Sigmoid colon (tissue), 7 donors: ENCODE measurements around the gene RASL10A. TPM values are rescaled to one million over a fixed set of nuclear protein-coding genes. Genes with fewer than 3 reads are reported as not detected.
A peak's percentile ranks its signal among the peaks of the same experiment; 100 is the strongest.

Experiments used
- DNase-seq: peaks from one replicate; pipeline ENCODE4 v3.0.0-alpha.2; 2019
- H3K27ac ChIP-seq, 4 donors: fragments of 200-600 bp; sonication (generic); one replicate each; pipeline ENCODE4 v1.5.1; 2016 to 2019; ENCODE audit warnings: mild to moderate bottlenecking in 1 of 4
- H3K27me3 ChIP-seq, 3 donors: fragments of 200-600 bp; sonication (generic); one replicate each; pipeline ENCODE4 v1.5.1; 2019; ENCODE audit warnings: mild to moderate bottlenecking in 1 of 3
- H3K36me3 ChIP-seq, 4 donors: fragments of 200-600 bp; sonication (generic); one replicate each; pipeline ENCODE4 v1.5.1; 2016 to 2019
- H3K4me1 ChIP-seq, 4 donors: fragments of 200-600 bp; sonication (generic); one replicate each; pipeline ENCODE4 v1.5.1; 2017 to 2019
- H3K4me3 ChIP-seq, 4 donors: fragments of 200-600 bp; sonication (generic); one replicate each; pipeline ENCODE4 v1.5.1; 2017 to 2019; ENCODE audit warnings: mild to moderate bottlenecking in 2 of 4, moderate library complexity in 1 of 4
- H3K9me3 ChIP-seq, 4 donors: fragments of 200-600 bp in 3 of 4; sonication (generic) in 3 of 4; one replicate each; pipeline versions ENCODE4 v1.5.1 to v1.6.1; 2013 to 2019
- EP300 ChIP-seq, 4 donors: sonication (generic); formaldehyde crosslinking; IDR thresholded peaks; one replicate each; pipeline ENCODE4 v1.6.1; 2017; ENCODE audit warnings: antibody characterized with exemption in 4 of 4
- POLR2A ChIP-seq, 2 donors: fragments of 450-650 bp; IDR thresholded peaks; one replicate each; pipeline ENCODE4 v1.6.1; 2016; ENCODE audit warnings: antibody characterized with exemption in 2 of 2, mild to moderate bottlenecking in 2 of 2, moderate library complexity in 2 of 2
- POLR2AphosphoS5 ChIP-seq, 4 donors: sonication (generic); formaldehyde crosslinking; IDR thresholded peaks; one replicate each; pipeline ENCODE4 v1.6.1; 2017; ENCODE audit warnings: antibody characterized with exemption in 4 of 4
- WGBS, 2 donors: extraction: QIAGEN DNeasy Blood & Tissue Kit; methylation state at CpG; one replicate each; pipeline ENCODE4 v1.1.7; 2013; 5-methylcytosine and 5-hydroxymethylcytosine counted together
- intact Hi-C: fragments of 100-400 bp; cut with DNase I; formaldehyde crosslinking; loops from one replicate; pipeline ENCODE4 v1.15.1; 2023
- polyA plus RNA-seq, 3 donors: library from polyadenylated mRNA; stranded (reverse); fragments of 200-250 nt; gene quantifications; one replicate each; pipeline ENCODE4 v1.2.3, GENCODE V29; 2013
- total RNA-seq, 4 donors: library from RNA; depleted of rRNA; stranded (reverse); fragments of >200 nt; gene quantifications; one replicate each; pipeline ENCODE4 v1.1.0, GENCODE V29; 2016
- TF ChIP-seq, protein P1 (sequence below), 4 experiments: fragments of 450-650 bp in 3 of 4; fragments of 200-600 bp in 1 of 4; IDR thresholded peaks; one replicate each; pipeline ENCODE4 v1.5.1; 2016 to 2019; ENCODE audit warnings: antibody characterized with exemption in 4 of 4, mild to moderate bottlenecking in 3 of 4, moderate library complexity in 2 of 4
- donor health status: healthy with polysubstance abuse.
- donor health status: Bipolar disorder and iron deficiency.
- donor health status: healthy.

The RASL10A gene
- total and polyA plus RNA-seq, 7 donors = 0.33 to 3.0 (median 1.4) TPM; not detected in 2

DNA sequence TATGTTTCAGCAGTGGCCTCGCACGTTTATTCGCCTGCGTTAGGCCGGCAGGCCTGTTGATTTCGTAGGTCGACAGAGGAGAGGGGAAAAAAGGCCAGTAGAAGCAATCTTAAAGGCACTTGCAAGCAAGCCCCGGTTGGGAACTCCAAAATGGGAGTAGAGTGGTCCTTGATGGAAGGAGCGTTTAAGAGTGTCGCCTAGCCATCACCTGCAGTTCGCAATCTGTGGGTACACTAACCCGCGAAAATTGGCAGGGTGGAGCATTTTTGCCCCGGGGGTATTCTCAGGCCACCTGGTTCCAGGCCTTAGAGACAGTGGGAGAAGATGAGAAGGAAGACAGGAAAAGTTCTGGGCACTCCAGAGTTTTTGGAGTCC, 46.3 kb downstream of the RASL10A start:
- no peak for DNase-seq
- H3K27ac ChIP-seq = peak overlapping the region; percentile 94 to 100 (median 96)
- H3K4me1 ChIP-seq = peaks cover 0 to 68% (median 62%) of the 10 kb centered on the region in 4 donors
- H3K36me3 ChIP-seq = peaks cover 6 to 38% (median 17%) of the 10 kb centered on the region in 4 donors
- intact Hi-C loops = loop anchor here (2.0 to 5.0 kb wide), 2 partner anchors 38 to 1153 kb away; partner anchors contain the start of gene GAS2L1
- no peaks in the 10 kb centered on the region for H3K27me3 ChIP-seq
- no peaks in the 10 kb centered on the region for H3K9me3 ChIP-seq
- TF ChIP-seq, protein P1, sequence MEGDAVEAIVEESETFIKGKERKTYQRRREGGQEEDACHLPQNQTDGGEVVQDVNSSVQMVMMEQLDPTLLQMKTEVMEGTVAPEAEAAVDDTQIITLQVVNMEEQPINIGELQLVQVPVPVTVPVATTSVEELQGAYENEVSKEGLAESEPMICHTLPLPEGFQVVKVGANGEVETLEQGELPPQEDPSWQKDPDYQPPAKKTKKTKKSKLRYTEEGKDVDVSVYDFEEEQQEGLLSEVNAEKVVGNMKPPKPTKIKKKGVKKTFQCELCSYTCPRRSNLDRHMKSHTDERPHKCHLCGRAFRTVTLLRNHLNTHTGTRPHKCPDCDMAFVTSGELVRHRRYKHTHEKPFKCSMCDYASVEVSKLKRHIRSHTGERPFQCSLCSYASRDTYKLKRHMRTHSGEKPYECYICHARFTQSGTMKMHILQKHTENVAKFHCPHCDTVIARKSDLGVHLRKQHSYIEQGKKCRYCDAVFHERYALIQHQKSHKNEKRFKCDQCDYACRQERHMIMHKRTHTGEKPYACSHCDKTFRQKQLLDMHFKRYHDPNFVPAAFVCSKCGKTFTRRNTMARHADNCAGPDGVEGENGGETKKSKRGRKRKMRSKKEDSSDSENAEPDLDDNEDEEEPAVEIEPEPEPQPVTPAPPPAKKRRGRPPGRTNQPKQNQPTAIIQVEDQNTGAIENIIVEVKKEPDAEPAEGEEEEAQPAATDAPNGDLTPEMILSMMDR (IDR thresholded peaks at IDR 0.05) = no peak
- no peak for TF ChIP-seq POLR2AphosphoS5 (IDR thresholded peaks at IDR 0.05)
- no peak for TF ChIP-seq EP300 (IDR thresholded peaks at IDR 0.05)
- TF ChIP-seq POLR2A (IDR thresholded peaks at IDR 0.05) = no peak
- H3K4me3 ChIP-seq = peak overlapping the region; percentile 72 to 80 (median 76)
- 1% methylated on average over 14 of the region's 14 CpGs for WGBS, 2 donors

DNA sequence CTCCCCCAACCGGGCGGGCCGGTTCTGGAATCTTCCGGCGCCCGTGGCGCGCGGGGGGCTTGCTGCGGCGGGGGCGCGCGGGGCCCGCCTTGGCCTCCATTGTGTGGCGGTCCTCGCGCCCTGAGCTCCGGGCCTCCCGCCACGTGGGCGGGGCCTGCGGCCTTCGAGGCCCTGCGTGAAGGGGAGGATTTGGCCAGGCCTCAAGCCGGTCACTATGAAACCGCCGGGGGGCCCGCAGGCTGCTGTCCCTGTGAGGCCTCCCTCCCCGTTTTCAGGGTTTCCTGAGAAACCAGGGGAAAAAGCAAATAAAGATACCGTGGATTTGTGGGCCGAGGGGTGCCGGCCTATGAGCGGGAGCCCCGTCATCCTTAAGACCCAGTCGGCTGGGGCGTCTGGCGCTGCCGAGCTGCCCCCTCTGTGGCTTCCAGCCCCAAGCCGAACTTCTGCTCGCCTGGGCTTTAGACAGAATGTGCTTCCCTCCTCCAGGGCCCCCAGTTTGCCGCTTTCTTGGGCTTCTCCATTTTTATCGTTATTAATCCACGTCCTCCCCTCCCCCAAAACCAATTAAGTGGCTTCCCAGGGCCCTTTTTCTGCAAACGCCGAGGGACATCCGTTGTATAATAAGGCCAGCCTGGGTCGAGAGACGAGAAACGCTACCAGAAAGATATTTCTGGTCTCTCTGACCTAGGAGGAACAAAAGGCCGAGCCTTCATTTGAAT, 46.8 kb downstream of the RASL10A start:
- DNase-seq = peak; percentile 87
- TF ChIP-seq EP300 (IDR thresholded peaks at IDR 0.05) (no peak), POLR2AphosphoS5 (IDR thresholded peaks at IDR 0.05) (no peak), POLR2A (IDR thresholded peaks at IDR 0.05) (no peak)
- TF ChIP-seq, protein P1 (IDR thresholded peaks at IDR 0.05) = no peak
- Histone ChIP-seq H3K27me3 (no peaks in the 10 kb centered on the region), H3K4me3 (peak overlapping the region; percentile 72 to 80 (median 76)), H3K4me1 (peaks cover 0 to 63% (median 57%) of the 10 kb centered on the region in 4 donors), H3K27ac (peak overlapping the region; percentile 94 to 100 (median 96)), H3K9me3 (no peaks in the 10 kb centered on the region), H3K36me3 (peaks cover 5 to 38% (median 15%) of the 10 kb centered on the region in 4 donors)
- 0 to 1% methylated on average over 51 of the region's 51 CpGs for WGBS, 2 donors
- intact Hi-C loops = loop anchor here (2.0 to 5.0 kb wide), 2 partner anchors 38 to 1154 kb away; partner anchors contain the start of gene GAS2L1

DNA sequence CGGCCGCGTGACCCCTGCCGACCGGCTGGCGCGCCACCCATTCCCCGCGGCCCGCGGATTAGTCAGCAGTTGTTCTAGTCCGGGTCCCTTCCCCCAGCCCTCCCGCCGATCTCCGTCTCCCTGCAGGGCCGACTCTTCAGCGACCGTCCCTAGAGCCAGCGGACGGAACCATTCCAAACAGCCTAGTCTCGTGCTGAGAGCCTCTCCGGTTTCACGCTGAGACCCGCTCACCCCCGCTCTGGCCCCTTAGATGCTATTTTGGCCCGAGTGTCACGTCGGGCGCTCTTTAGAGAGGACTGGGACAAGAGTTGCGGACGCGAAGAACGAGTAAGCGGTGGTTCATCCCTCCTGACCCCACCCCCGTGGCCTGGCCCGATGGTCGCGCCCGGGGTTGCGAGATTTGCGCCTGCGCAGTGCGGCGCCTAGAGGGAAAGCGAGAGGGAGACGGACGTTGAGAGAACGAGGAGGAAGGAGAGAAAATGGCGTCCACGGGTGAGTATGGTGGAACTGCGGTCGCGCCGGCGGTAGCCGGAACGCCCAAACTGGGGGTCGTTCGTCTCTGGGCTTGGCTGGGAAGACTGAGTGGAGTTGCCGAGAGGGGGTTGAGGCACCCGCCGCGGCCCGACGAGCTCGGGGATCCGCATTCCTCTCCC, 47.5 kb downstream of the RASL10A start, which contains the start of the genes EWSR1 and RHBDD3:
Gene EWSR1, plus strand, starts transcription at position 411 of the 653 bp plus-strand sequence. Its CDS starts 69 bp downstream, at position 480.
Gene RHBDD3, minus strand, starts transcription at position 124 of the 653 bp plus-strand sequence. CDS start 2,355 bp downstream, outside the sequence.
- H3K36me3 ChIP-seq = peaks cover 0 to 34% (median 11%) of the 10 kb centered on the region in 4 donors
- H3K27ac ChIP-seq = peak within 1 kb of the TSS; percentile 94 to 100 (median 96)
- 0% methylated on average over 67 of the region's 67 CpGs for WGBS, 2 donors
- intact Hi-C loops = loop anchor here (2.0 to 5.0 kb wide), 2 partner anchors 39 to 1154 kb away; partner anchors contain the start of gene GAS2L1
- no peaks in the 10 kb centered on the region for H3K9me3 ChIP-seq
- peaks cover 0 to 60% (median 51%) of the 10 kb centered on the region in 4 donors for H3K4me1 ChIP-seq
- H3K27me3 ChIP-seq = no peaks in the 10 kb centered on the region
- H3K4me3 ChIP-seq = peak within 1 kb of the TSS; percentile 72 to 80 (median 76)
- TF ChIP-seq POLR2AphosphoS5 (IDR thresholded peaks at IDR 0.05) (peak; percentile 94 to 96 (median 96)), EP300 (IDR thresholded peaks at IDR 0.05) (no peak), POLR2A (IDR thresholded peaks at IDR 0.05) (peak; percentile 77 to 79)
- TF ChIP-seq, protein P1 (IDR thresholded peaks at IDR 0.05) = no peak
- DNase-seq = peak; percentile 98

DNA sequence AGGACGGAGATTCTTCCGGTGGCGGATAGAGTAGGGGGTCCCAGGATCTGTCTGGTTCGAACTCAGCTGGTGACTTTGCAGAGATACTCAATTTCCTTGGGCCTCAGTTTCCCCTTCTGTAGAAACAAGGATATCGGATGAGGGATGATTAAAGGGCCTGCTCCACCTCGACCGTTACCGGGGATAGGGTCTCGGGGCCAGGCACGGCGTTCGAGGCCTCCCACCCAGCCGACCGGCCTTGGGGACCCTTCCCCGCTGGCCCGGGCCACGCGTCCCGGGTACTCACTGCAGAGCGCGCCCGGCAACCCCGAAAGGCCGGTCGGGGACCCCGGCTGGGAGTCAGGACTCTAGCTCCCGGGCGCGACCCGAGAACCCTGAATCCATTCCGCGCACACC, 48.0 kb downstream of the RASL10A start:
- Histone ChIP-seq H3K9me3 (no peaks in the 10 kb centered on the region), H3K27ac (peak overlapping the region; percentile 94 to 100 (median 96)), H3K27me3 (no peaks in the 10 kb centered on the region), H3K4me1 (peaks cover 0 to 55% (median 46%) of the 10 kb centered on the region in 4 donors), H3K4me3 (peak overlapping the region; percentile 72 to 80 (median 76)), H3K36me3 (peaks cover 0 to 34% (median 8%) of the 10 kb centered on the region in 4 donors)
- WGBS, 2 donors = 0% methylated on average over 32 of the region's 32 CpGs
- intact Hi-C loops = loop anchor here (5.0 kb wide), 1 partner anchor 1155 kb away; no protein-coding TSS in a partner anchor
- no peak for TF ChIP-seq POLR2AphosphoS5 (IDR thresholded peaks at IDR 0.05)
- TF ChIP-seq, protein P1 (IDR thresholded peaks at IDR 0.05) = no peak
- no peak for TF ChIP-seq POLR2A (IDR thresholded peaks at IDR 0.05)
- TF ChIP-seq EP300 (IDR thresholded peaks at IDR 0.05) = no peak
- DNase-seq = no peak
